ENCODE data around the gene THEMIS2. TPM values are rescaled to one million over a fixed set of nuclear protein-coding genes. Genes with fewer than 3 reads are reported as not detected.

Gene THEMIS2
- total and polyA plus RNA-seq, 10 of the 15 experiments (the other 5 are each of a cell fraction or from before 2014, with no cell fraction given): 9.1 to 114 (median 38.3) TPM

DNA sequence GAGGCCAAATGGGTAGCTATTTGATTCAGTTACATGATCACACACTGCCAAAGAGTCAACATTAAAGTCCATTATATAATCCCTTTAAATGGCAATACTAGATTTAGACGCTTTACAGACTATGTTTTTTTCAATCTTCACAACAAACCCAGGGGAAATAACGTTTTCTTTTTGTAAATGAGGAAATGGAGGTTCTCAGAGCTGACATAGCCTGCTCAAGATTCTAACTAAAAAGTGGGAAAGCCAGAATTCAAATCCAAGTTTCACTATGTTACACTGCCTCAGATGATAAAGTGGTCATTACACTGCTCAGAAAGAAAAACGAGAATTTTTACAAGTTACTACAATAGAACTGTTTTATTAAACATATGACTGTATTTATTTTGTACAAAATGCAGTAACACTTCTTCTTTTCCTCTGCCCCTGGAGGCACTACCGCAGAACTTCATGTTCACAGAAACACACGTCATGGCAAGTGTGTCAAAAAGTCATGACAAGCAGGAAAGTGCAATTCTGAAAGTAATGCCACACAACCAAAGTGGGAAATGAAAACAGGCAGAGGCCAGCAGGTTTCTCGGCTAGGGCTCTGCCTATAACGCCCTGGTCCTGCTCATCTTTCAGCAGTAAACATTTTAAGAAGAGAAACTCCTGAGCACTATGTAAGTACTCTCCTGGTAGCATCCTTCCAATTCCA is 19.0 kb downstream of the THEMIS2 start (continued):
- TF ChIP-seq, protein P1, sequence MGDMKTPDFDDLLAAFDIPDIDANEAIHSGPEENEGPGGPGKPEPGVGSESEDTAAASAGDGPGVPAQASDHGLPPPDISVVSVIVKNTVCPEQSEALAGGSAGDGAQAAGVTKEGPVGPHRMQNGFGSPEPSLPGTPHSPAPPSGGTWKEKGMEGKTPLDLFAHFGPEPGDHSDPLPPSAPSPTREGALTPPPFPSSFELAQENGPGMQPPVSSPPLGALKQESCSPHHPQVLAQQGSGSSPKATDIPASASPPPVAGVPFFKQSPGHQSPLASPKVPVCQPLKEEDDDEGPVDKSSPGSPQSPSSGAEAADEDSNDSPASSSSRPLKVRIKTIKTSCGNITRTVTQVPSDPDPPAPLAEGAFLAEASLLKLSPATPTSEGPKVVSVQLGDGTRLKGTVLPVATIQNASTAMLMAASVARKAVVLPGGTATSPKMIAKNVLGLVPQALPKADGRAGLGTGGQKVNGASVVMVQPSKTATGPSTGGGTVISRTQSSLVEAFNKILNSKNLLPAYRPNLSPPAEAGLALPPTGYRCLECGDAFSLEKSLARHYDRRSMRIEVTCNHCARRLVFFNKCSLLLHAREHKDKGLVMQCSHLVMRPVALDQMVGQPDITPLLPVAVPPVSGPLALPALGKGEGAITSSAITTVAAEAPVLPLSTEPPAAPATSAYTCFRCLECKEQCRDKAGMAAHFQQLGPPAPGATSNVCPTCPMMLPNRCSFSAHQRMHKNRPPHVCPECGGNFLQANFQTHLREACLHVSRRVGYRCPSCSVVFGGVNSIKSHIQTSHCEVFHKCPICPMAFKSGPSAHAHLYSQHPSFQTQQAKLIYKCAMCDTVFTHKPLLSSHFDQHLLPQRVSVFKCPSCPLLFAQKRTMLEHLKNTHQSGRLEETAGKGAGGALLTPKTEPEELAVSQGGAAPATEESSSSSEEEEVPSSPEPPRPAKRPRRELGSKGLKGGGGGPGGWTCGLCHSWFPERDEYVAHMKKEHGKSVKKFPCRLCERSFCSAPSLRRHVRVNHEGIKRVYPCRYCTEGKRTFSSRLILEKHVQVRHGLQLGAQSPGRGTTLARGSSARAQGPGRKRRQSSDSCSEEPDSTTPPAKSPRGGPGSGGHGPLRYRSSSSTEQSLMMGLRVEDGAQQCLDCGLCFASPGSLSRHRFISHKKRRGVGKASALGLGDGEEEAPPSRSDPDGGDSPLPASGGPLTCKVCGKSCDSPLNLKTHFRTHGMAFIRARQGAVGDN (IDR thresholded peaks at IDR 0.05): peak; percentile 92
- TF ChIP-seq RAD21 (IDR thresholded peaks at IDR 0.05; ENCODE audit: insufficient read depth, low read depth, low read length): peak; percentile 25; the same call in 1 of the 2 replicates
- peak; percentile 68 for TF ChIP-seq MEF2B (IDR thresholded peaks at IDR 0.05; ENCODE audit: partially characterized antibody, poor library complexity, severe bottlenecking)
- peak; percentile 83 for TF ChIP-seq CREB1 (IDR thresholded peaks at IDR 0.05; ENCODE audit: low read depth)
- TF ChIP-seq PML (IDR thresholded peaks at IDR 0.05; ENCODE audit: low read length): no peak; the same call in 1 of the 2 replicates
- peak; percentile 77 for TF ChIP-seq MTA2 (IDR thresholded peaks at IDR 0.05; ENCODE audit: low read depth)
- peak; percentile 49; the same call in 1 of the 2 replicates for TF ChIP-seq IRF4 (IDR thresholded peaks at IDR 0.05; ENCODE audit: low read depth, low read length)
- TF ChIP-seq, protein P2, sequence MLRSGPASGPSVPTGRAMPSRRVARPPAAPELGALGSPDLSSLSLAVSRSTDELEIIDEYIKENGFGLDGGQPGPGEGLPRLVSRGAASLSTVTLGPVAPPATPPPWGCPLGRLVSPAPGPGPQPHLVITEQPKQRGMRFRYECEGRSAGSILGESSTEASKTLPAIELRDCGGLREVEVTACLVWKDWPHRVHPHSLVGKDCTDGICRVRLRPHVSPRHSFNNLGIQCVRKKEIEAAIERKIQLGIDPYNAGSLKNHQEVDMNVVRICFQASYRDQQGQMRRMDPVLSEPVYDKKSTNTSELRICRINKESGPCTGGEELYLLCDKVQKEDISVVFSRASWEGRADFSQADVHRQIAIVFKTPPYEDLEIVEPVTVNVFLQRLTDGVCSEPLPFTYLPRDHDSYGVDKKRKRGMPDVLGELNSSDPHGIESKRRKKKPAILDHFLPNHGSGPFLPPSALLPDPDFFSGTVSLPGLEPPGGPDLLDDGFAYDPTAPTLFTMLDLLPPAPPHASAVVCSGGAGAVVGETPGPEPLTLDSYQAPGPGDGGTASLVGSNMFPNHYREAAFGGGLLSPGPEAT (IDR thresholded peaks at IDR 0.05; ENCODE audit: low read depth): peak; percentile 86
- peak; percentile 19; the same call in 1 of the 2 replicates for TF ChIP-seq JUNB (IDR thresholded peaks at IDR 0.05)
- no peak for TF ChIP-seq POLR2AphosphoS5 (IDR thresholded peaks at IDR 0.05; ENCODE audit: low read length)
- peak; percentile 66 for TF ChIP-seq RUNX3 (IDR thresholded peaks at IDR 0.05; ENCODE audit: low read length)
- TF ChIP-seq DPF2 (IDR thresholded peaks at IDR 0.05): peak; percentile 88; the same call in 1 of the 2 replicates
- peak; percentile 71; the same call in 1 of the 2 replicates for TF ChIP-seq NBN (IDR thresholded peaks at IDR 0.05)
- no peak for TF ChIP-seq ESRRA (IDR thresholded peaks at IDR 0.05; ENCODE audit: low read length)
- no peak for TF ChIP-seq YY1 (IDR thresholded peaks at IDR 0.05; ENCODE audit: low read depth, low read length)
- TF ChIP-seq CBFB (IDR thresholded peaks at IDR 0.05; ENCODE audit: low read depth): peak; percentile 31; the same call in 1 of the 2 replicates
- peak; percentile 91 for TF ChIP-seq IKZF1 (conservative IDR thresholded peaks at IDR 0.05)
- peak; percentile 52; the same call in 1 of the 2 replicates for TF ChIP-seq ZNF24 (IDR thresholded peaks at IDR 0.05)

Measured in GM12878 (cell line).